Measurements from ENCODE around the gene HACD2.

DNA sequence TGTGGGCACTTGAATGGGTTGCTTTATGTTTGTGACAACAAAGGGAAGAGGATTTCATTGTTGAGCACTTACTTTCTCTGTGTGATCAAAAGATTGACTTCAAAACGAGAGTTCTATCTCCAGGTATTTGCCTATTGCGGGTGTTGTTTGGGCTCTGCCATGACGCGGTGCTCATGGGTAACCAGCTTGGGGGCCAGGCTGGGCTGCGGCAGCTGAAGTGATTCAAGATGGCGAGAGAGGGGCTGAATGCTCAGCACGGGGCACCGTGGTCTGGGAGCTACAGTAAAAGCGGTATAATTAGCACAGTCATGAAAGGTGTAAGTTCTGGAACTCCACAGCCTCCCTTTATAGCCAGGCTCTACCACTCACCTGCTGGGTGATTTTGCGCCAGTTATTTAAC is 105.0 kb downstream of the HACD2 start:
- no peak for TF ChIP-seq EZH2 (IDR thresholded peaks at IDR 0.05; ENCODE audit: borderline replicate concordance, low read depth, low read length, severe bottlenecking)
- TF ChIP-seq, protein P1, sequence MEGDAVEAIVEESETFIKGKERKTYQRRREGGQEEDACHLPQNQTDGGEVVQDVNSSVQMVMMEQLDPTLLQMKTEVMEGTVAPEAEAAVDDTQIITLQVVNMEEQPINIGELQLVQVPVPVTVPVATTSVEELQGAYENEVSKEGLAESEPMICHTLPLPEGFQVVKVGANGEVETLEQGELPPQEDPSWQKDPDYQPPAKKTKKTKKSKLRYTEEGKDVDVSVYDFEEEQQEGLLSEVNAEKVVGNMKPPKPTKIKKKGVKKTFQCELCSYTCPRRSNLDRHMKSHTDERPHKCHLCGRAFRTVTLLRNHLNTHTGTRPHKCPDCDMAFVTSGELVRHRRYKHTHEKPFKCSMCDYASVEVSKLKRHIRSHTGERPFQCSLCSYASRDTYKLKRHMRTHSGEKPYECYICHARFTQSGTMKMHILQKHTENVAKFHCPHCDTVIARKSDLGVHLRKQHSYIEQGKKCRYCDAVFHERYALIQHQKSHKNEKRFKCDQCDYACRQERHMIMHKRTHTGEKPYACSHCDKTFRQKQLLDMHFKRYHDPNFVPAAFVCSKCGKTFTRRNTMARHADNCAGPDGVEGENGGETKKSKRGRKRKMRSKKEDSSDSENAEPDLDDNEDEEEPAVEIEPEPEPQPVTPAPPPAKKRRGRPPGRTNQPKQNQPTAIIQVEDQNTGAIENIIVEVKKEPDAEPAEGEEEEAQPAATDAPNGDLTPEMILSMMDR (IDR thresholded peaks at IDR 0.05; ENCODE audit: extremely low read depth in 1 of 2, insufficient read depth in 1 of 2, low read depth in 1 of 2, low read length in 2 of 2): no peak

Measured in endothelial cell of umbilical vein (primary cell).